ENCODE data around the gene PDZD4.
A peak's percentile ranks its signal among the peaks of the same experiment; 100 is the strongest.
"Not testable (repeated sequence)": the region's sequence is repeated elsewhere in the genome, so short reads cannot be mapped to it uniquely, and the experiment has no call there.

The PDZD4 gene

DNA sequence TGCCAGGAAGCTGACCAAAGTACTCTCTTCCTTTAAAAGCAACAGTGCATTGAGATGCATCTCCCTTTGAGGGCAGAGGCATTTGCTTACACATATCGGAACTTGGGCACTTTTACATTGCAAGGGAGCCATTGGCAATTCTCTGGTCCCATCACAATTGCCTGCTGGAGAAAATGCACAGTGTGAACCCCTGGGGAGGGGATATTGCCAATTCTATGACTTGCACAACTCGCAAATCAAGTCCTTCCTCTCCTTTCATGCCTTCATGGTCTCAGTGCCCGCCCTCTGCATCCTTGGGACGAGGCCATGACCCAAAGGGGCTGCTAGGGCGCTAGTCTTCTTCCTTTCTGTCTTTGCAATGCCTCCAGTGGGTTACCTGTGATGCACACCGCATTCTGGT lies 14.9 kb upstream of the PDZD4 start:
- H3K4me3 ChIP-seq (ENCODE audit: low read depth, low read length), result no peak overlapping the region

GRCh38 chrX:153844509-153845082 lies 14.3 kb upstream of the PDZD4 start:
- H3K4me3 ChIP-seq (ENCODE audit: low read depth, low read length), result no peak overlapping the region

GRCh38 chrX:153836921-153837320 lies 6.6 kb upstream of the PDZD4 start:
- H3K4me3 ChIP-seq (ENCODE audit: low read depth, low read length), result no peak overlapping the region

DNA sequence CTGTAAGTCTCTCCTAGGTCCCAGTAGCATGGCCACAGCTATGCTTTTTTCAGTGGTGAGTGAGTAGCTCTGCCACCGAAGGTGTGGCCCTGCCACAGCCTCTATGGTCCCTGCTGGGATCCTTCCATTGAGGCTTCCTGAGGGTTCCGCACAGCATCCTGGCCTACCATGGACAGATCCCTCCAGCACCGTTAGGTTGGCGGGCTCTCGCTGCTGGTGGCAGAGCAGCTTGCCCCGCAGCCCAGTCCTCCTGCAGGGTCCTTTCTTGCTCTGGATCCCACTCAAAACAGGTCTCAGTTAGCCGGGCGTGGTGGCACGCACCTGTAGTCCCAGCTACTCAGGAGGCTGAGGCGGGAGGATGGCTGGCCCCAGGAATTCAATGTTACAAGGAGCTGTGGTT lies 2.4 kb upstream of the PDZD4 start:
- no peak overlapping the region for H3K4me3 ChIP-seq (ENCODE audit: low read depth, low read length)

- no peak overlapping the region for H3K4me3 ChIP-seq (ENCODE audit: low read depth, low read length)
Observed at GRCh38 chrX:153831429-153832150, 1.2 kb upstream of the PDZD4 start.

GRCh38 chrX:153830640-153831428 lies 490 bp upstream of the PDZD4 start:
- H3K4me3 ChIP-seq (ENCODE audit: low read depth, low read length), result peak overlapping the region; percentile 17

GRCh38 chrX:153829549-153829798 lies 870 bp downstream of the PDZD4 start:
- H3K4me3 ChIP-seq (ENCODE audit: low read depth, low read length), result peak overlapping the region; percentile 65

DNA sequence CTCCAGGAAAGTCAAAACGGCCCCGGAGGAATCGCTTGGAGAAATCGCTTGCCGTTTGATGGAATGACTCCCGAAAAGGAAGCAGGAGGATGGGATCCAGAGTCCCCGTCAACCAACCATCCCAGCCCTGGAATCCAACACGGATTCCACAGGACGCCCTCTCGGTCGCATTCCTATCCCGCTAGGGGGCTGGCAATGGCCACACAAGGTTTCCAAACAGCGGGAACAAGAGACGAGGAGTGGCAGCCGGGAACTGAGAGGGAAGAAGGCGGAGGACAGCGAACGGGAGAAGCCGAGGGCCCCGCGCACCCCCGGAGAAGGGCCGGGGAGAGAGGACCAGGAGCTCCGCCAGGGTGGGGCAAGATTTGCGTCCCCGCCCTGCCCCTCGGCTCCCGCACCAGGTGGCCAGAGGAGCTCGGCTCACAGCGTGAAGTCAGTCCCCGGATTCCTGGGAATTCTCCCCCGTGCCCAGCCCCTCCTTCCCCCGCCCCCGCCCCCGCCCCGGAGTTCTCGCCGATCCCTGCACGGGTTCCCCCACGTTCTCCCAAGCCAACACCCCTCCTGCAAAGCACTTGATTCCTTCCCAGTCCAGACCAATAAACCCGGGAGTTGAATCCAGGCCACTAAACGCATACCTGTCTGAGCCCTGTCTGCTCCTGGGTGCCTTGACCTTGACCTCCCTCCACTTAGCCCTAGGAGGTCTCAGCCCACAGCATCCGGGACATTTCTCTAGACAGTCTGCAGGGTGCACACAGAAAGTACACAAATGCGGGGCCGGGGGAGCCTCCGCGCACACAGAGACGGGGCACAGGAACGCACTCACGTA lies 1.4 kb downstream of the PDZD4 start:
- H3K4me3 ChIP-seq (ENCODE audit: low read depth, low read length), result peak overlapping the region; percentile 65

DNA sequence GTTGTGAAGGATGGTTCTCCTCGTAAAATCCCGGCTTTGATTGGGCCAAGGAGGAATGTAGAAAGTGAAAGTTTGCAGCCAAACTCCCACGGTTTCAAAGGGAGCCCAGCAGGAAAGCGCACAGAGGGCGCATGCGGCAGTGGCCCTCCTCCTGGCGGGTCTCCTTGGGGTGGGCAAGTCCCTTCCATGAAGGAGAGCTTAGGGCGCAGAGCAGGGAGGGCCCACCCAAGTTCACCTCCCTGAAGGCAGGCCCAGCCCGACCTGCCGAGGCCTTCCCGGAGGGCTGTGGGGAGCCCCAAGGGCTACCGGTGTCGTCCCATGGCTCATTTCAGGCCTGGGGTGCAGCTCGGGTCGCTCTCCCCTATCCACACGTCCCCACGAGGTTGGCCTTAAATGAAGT lies 2.0 kb downstream of the PDZD4 start:
- H3K4me3 ChIP-seq (ENCODE audit: low read depth, low read length), result peak overlapping the region; percentile 65

DNA sequence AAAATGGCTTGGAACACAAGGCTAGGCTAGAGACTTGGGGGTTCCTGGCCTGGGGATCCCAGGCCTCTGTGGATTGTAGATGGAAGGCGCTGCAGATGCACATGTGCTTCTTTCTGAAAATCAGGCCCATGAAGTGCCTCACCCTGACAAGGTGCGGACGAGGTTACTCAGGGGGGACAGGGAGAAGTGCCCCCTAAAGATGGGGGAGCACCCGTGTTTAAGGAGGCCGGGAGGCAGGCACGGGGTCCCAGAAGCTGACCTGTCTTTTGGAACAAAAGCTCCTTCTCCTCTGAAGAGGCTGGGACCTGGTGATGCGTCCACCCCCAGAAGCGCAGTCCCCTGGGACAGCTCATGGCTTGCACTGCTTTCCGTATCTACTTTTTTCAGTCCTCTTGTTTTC lies 2.4 kb downstream of the PDZD4 start:
- peak overlapping the region; percentile 65 for H3K4me3 ChIP-seq (ENCODE audit: low read depth, low read length)

DNA sequence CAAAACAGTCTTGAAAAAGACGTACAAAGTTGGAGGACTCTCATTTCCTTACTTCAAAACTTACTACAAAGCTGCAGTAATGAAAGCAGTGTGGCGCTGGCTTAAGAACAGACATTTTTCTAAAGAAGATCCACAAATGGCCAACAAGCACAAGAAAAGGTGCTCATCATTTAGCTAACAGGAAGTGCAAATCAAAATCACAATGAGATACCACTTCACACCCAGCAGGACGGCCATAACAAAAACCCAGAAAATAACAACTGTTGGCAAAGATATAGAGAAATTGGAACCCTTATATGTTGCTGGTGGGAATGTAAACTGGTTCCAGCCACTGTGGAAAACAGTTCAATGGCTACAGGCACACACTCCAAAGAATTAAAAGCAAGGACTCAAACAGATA lies 3.3 kb downstream of the PDZD4 start:
- H3K4me3 ChIP-seq (ENCODE audit: low read depth, low read length), result no peak overlapping the region

DNA sequence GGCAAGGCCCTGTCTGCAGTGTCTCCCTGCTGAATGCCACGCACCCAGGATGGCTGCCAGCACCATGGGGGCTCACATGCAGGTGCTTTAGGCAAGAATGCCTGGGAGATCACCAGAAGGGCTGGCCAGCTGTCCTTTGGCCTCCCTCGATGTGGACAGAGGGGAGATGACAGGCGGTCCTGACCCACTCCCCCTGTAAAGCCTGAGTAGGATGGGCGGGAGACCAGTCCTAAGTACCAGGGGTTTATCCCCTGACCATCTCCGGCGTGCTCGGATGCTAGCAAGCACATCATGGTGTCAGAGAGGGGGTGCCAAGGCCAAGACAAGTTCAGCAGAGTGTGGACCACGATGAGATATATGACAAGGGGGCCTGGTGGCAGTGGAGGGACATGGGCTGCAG lies 5.3 kb downstream of the PDZD4 start:
- no peak overlapping the region for H3K4me3 ChIP-seq (ENCODE audit: low read depth, low read length)

DNA sequence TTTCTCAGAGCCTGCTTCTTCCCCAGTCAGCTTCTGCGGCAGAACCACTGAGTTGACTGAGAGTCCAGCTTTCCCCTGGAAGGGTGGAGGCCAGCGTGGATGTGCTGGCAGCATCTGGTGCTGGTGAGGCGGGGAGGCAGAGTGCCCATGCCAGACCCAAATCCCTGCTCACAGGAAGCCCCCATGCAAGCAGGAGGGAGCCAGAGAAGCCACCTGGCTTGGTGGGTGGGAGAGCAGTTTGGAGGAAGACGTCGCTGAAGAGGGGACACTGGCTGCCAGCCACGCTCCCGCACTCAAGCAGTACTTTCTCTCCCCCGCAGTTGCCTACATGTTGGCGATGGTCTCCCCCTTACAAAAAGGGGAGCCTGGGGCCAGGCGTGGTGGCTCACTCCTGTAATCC lies 6.0 kb downstream of the PDZD4 start:
- H3K4me3 ChIP-seq (ENCODE audit: low read depth, low read length), result no peak overlapping the region

- H3K4me3 ChIP-seq (ENCODE audit: low read depth, low read length), result no peak overlapping the region
Observed at GRCh38 chrX:153821066-153821465, 9.3 kb downstream of the PDZD4 start.

DNA sequence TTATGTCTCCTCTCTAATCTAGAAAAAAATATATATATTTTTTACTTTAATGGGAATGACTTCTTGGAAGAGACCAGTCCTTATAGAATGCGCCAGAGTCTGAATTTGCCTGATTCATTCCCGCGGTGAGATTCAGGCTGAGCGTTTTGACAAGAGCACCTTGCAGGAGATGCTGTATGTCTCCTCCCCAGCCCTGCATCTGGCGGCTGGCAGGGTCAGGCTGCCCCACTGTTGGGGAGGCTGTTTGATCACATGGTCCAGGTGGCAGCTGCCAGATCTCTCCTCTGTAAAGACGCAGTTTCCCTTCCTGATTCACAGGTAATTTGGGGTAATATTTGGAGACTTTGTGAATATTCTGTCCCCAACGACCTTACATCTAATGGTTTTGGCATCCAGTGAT lies 9.7 kb downstream of the PDZD4 start:
- H3K4me3 ChIP-seq (ENCODE audit: low read depth, low read length), result no peak overlapping the region

DNA sequence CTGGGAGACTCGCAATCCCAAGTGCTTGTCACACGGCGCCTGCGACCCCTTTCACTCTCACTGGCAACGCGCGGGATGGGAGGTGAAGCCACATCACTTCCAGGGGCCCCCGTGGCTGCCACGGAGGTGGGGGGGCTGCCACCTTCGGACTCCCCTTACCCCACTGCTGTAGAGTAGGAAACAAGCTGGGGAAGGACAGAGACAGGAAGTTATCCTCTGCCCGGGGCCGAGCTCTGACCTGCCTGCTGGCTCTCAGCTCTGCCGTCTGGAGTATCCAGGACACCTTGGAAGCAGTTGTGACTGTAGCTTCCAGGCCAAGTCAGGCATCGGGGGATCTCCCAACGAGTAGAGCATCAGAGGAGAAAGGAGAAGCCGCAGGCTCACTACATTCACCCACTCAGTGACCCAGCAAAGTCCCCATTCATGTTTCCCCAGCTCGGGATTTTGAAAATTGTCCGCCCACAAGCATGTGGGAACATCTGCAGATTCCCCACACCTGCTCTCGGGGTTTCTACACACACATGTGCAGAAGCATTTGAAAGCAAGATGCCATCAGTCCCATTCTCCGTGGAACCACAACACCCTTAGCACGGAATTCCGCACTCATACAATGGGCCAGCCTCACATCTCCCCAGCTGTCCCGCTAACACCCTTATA lies 10.8 kb downstream of the PDZD4 start:
- H3K4me3 ChIP-seq (ENCODE audit: low read depth, low read length), result no peak overlapping the region

DNA sequence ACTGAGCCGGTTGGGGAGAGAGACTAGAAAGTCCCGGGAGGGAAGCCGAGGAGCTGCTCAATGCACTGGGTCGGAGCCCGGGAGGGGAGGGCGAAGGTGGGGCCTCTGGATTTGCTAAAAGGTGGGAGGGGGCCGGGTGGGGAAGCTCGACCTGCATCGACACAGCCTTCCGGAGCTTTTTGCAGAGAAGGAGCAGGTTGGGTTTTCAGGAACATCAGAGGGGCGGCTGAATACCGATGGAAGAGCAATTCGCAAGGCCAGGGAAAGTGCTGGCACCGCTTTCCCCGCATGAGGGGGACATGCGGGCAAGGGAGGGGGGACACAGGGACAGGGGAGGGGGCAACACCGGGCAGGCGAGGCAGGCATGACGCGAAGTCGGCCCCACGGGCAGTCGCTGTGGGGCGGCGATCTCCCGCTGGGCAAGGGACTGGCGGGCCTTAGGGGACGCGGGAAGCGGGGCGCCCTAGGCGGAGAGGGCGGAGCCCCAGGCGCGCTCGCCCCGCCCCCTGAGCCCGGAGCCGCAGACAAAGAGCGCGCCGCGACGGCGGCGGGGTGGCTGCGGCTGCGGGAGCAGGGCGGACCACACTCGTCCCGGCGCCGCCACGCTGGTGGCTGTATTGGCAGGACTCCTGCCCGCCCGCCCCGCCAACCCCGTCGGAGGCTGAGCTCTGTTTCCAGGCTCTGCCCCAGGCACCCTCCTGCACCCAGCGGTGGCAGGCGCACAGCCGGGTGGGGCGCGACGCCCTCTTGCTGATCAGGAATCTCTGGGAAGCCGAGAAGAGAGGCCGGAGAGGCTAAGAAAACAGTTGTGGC lies 11.6 kb downstream of the PDZD4 start:
- no peak overlapping the region for H3K4me3 ChIP-seq (ENCODE audit: low read depth, low read length)

DNA sequence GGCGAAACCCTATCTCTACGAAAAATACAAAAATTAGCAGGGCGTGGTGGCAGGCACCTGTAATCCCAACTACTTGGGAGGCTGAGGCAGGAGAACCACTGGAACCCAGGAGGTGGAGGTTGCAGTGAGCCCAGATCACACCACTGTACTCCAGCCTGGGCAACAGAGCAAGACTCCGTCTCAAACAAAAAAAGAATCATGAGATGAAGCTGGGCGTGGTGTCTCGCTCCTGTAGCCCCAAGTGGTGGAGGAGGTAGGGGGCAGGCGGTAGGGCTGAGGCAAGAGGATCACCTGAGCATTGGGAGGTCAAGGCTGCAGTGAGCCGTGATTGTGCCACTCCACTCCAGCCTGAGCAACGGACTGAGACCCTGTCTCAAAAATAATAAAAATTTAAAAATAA lies 12.3 kb downstream of the PDZD4 start:
- H3K4me3 ChIP-seq (ENCODE audit: low read depth, low read length), result not testable (repeated sequence)

GRCh38 chrX:153816831-153817690 lies 13.3 kb downstream of the PDZD4 start:
- H3K4me3 ChIP-seq (ENCODE audit: low read depth, low read length), result no peak overlapping the region
